ENCODE measurements around the gene YJEFN3.

YJEFN3 gene

GRCh38 chr19:19548915-19549759 lies 20.4 kb downstream of the YJEFN3 start:
- CTCF ChIA-PET: interaction anchor here (0.9 to 11.6 kb wide), 5 partner anchors 19 to 95 kb away, joined by 3 to 142 read pairs (median 25); partner anchors contain the start of genes GMIP and YJEFN3
- POLR2A ChIA-PET: interaction anchor here (1.0 kb wide), 1 partner anchor 17 kb away, joined by 3 read pairs; no protein-coding TSS in a partner anchor
- no peak for DNase-seq (ENCODE audit: low read depth, low spot score)
- no peak for TF ChIP-seq CTCF (IDR thresholded peaks at IDR 0.05; ENCODE audit: insufficient read depth, low read length, missing control alignments)
- no peak overlapping the region for H3K4me3 ChIP-seq (ENCODE audit: low read depth, low read length)

- no peak for TF ChIP-seq CTCF (IDR thresholded peaks at IDR 0.05; ENCODE audit: insufficient read depth, low read length, missing control alignments)
- H3K4me3 ChIP-seq (ENCODE audit: low read depth, low read length): no peak overlapping the region
- ChIA-PET CTCF (interaction anchor here (0.9 to 11.6 kb wide), 7 partner anchors 9 to 94 kb away, joined by 3 to 142 read pairs (median 25); partner anchors contain the start of genes GMIP and YJEFN3), POLR2A (no interaction called here)
- DNase-seq (ENCODE audit: low read depth, low spot score): no peak
Measured at GRCh38 chr19:19549804-19550464, 21.2 kb downstream of the YJEFN3 start.

GRCh38 chr19:19550485-19550929 lies 21.8 kb downstream of the YJEFN3 start:
- CTCF ChIA-PET: interaction anchor here (0.9 to 11.6 kb wide), 8 partner anchors 10 to 94 kb away, joined by 3 to 142 read pairs (median 16); partner anchors contain the start of genes GMIP, NDUFA13 and YJEFN3
- no peak for DNase-seq (ENCODE audit: low read depth, low spot score)
- H3K4me3 ChIP-seq (ENCODE audit: low read depth, low read length): no peak overlapping the region
- POLR2A ChIA-PET: no interaction called here
- no peak for TF ChIP-seq CTCF (IDR thresholded peaks at IDR 0.05; ENCODE audit: insufficient read depth, low read length, missing control alignments)

GRCh38 chr19:19550972-19551852 lies 22.5 kb downstream of the YJEFN3 start:
- no peak for TF ChIP-seq CTCF (IDR thresholded peaks at IDR 0.05; ENCODE audit: insufficient read depth, low read length, missing control alignments)
- DNase-seq (ENCODE audit: low read depth, low spot score): no peak
- POLR2A ChIA-PET: no interaction called here

GRCh38 chr19:19551853-19552192 lies 23.1 kb downstream of the YJEFN3 start:
- CTCF ChIA-PET: interaction anchor here (0.8 to 11.6 kb wide), 14 partner anchors 9 to 92 kb away, joined by 3 to 142 read pairs (median 11); partner anchors contain the start of genes GMIP and YJEFN3
- H3K4me3 ChIP-seq (ENCODE audit: low read depth, low read length): no peak overlapping the region
- POLR2A ChIA-PET: no interaction called here
- no peak for TF ChIP-seq CTCF (IDR thresholded peaks at IDR 0.05; ENCODE audit: insufficient read depth, low read length, missing control alignments)
- no peak for DNase-seq (ENCODE audit: low read depth, low spot score)

More at GRCh38 chr19:19550972-19551852, 22.5 kb downstream of the YJEFN3 start:
- CTCF ChIA-PET: interaction anchor here (0.8 to 11.6 kb wide), 11 partner anchors 10 to 93 kb away, joined by 3 to 142 read pairs (median 8); partner anchors contain the start of genes GMIP, NDUFA13 and YJEFN3
- no peak overlapping the region for H3K4me3 ChIP-seq (ENCODE audit: low read depth, low read length)

Measured in AG04449 (cell line).